Mesenchymal stem cell (in vitro differentiated cells and primary cell): ENCODE data around the gene CTSD.
"Not testable (repeated sequence)": the region's sequence is repeated elsewhere in the genome, so short reads cannot be mapped to it uniquely, and the experiment has no call there.

ENCODE experiments used
- DNase-seq: peaks from one replicate; pipeline ENCODE4 v3.0.0-alpha.2; 2013
- H2AFZ ChIP-seq: one replicate; pipeline ENCODE4 v1.6.1; 2013; ENCODE audit warnings: low read depth, mild to moderate bottlenecking, control low read depth, inconsistent platforms, low read length, moderate library complexity
- H2AK5ac ChIP-seq: 2 replicates; pipeline ENCODE4 v1.6.1; 2013; ENCODE audit warnings: low read length, moderate library complexity, mild to moderate bottlenecking, inconsistent platforms; ENCODE audit not compliant: severe bottlenecking
- H2BK120ac ChIP-seq: one replicate; pipeline ENCODE4 v1.6.1; 2013; ENCODE audit warnings: low read depth, mild to moderate bottlenecking, inconsistent platforms, low read length, moderate library complexity
- H2BK12ac ChIP-seq, 2 experiments: one replicate each; pipeline ENCODE4 v1.6.1; 2013; ENCODE audit warnings: inconsistent platforms in 2 of 2, low read length in 2 of 2, mild to moderate bottlenecking in 2 of 2, moderate library complexity in 2 of 2, control low read depth in 1 of 2
- H2BK15ac ChIP-seq: one replicate; pipeline ENCODE4 v1.6.1; 2013; ENCODE audit warnings: mild to moderate bottlenecking, low read depth, inconsistent platforms; ENCODE audit not compliant: poor library complexity, severe bottlenecking
- H2BK5ac ChIP-seq: 2 replicates; pipeline ENCODE4 v1.6.1; 2013; ENCODE audit warnings: low read depth, mild to moderate bottlenecking, low read length, control low read depth, inconsistent platforms; ENCODE audit not compliant: poor library complexity, severe bottlenecking
- H3K14ac ChIP-seq, 2 experiments: one replicate each; pipeline ENCODE4 v1.6.1; 2013; ENCODE audit warnings: inconsistent platforms in 2 of 2, low read length in 2 of 2, control low read depth in 1 of 2, mild to moderate bottlenecking in 1 of 2, moderate library complexity in 1 of 2
- H3K18ac ChIP-seq, 2 experiments: one replicate each; pipeline ENCODE4 v1.6.1; 2013; ENCODE audit warnings: inconsistent platforms in 2 of 2, low read length in 2 of 2, control low read depth in 1 of 2, low read depth in 1 of 2, mild to moderate bottlenecking in 1 of 2
- H3K23ac ChIP-seq, 2 experiments: one replicate each; pipeline ENCODE4 v1.6.1; 2013; ENCODE audit warnings: inconsistent platforms in 2 of 2, low read length in 2 of 2, mild to moderate bottlenecking in 2 of 2, moderate library complexity in 2 of 2, control low read depth in 1 of 2
- H3K27ac ChIP-seq: 2 replicates; pipeline ENCODE4 v1.5.1; 2013; ENCODE audit warnings: mild to moderate bottlenecking, moderate library complexity, low read length, control low read depth, inconsistent platforms; ENCODE audit not compliant: poor library complexity, severe bottlenecking
- H3K27me3 ChIP-seq, 2 experiments: 2 replicates each; pipeline versions ENCODE4 v1.6.1 to v1.7.0; 2013; ENCODE audit warnings: low read length in 2 of 2, mild to moderate bottlenecking in 2 of 2, moderate library complexity in 2 of 2, control low read depth in 1 of 2, inconsistent platforms in 1 of 2; ENCODE audit not compliant: control insufficient read depth in 1 of 2, insufficient read depth in 1 of 2
- H3K36me3 ChIP-seq, 2 experiments: 2 replicates each; pipeline versions ENCODE4 v1.6.1 to v1.7.0; 2013; ENCODE audit warnings: low read length in 2 of 2, control low read depth in 1 of 2, inconsistent platforms in 1 of 2, low read depth in 1 of 2, mild to moderate bottlenecking in 1 of 2; ENCODE audit not compliant: insufficient read depth in 2 of 2, control insufficient read depth in 1 of 2
- H3K4ac ChIP-seq, 2 experiments: one replicate each; pipeline ENCODE4 v1.6.1; 2013; ENCODE audit warnings: inconsistent platforms in 2 of 2, low read length in 2 of 2, mild to moderate bottlenecking in 2 of 2, moderate library complexity in 2 of 2, control low read depth in 1 of 2, low read depth in 1 of 2
- H3K4me1 ChIP-seq: 2 replicates; pipeline ENCODE4 v1.6.1; 2013; ENCODE audit warnings: low read depth, low read length, control low read depth; ENCODE audit not compliant: control insufficient read depth, insufficient read depth
- H3K4me2 ChIP-seq: 2 replicates; pipeline ENCODE4 v1.6.1; 2013; ENCODE audit warnings: low read length, mild to moderate bottlenecking, inconsistent platforms; ENCODE audit not compliant: poor library complexity, severe bottlenecking
- H3K4me3 ChIP-seq, 2 experiments: 2 replicates each; pipeline versions ENCODE4 v1.5.1 to v1.7.0; 2013; ENCODE audit warnings: low read length in 2 of 2, mild to moderate bottlenecking in 2 of 2, control low read depth in 1 of 2, low read depth in 1 of 2; ENCODE audit not compliant: insufficient read depth in 1 of 2
- H3K79me1 ChIP-seq: replicated peaks from 2 replicates; pipeline ENCODE4 v1.6.1; 2013; ENCODE audit warnings: mild to moderate bottlenecking, control low read depth, low read length, inconsistent platforms; ENCODE audit not compliant: poor library complexity, severe bottlenecking
- H3K9ac ChIP-seq: 2 replicates; pipeline ENCODE4 v1.7.0; 2013; ENCODE audit warnings: mild to moderate bottlenecking, low read length, moderate library complexity
- H3K9me3 ChIP-seq: 2 replicates; pipeline ENCODE4 v1.7.0; 2013; ENCODE audit warnings: mild to moderate bottlenecking, low read length; ENCODE audit not compliant: control insufficient read depth
- H4K8ac ChIP-seq: one replicate; pipeline ENCODE4 v1.6.1; 2013; ENCODE audit warnings: inconsistent platforms, mild to moderate bottlenecking, low read length, moderate library complexity
- H4K91ac ChIP-seq: one replicate; pipeline ENCODE4 v1.6.1; 2013; ENCODE audit warnings: mild to moderate bottlenecking, low read length, inconsistent platforms
- WGBS: methylation state at CpG from one replicate; pipeline ENCODE4 v1.1.7; 2013; ENCODE audit warnings: mixed read lengths; 5-methylcytosine and 5-hydroxymethylcytosine counted together

CTSD gene

DNA sequence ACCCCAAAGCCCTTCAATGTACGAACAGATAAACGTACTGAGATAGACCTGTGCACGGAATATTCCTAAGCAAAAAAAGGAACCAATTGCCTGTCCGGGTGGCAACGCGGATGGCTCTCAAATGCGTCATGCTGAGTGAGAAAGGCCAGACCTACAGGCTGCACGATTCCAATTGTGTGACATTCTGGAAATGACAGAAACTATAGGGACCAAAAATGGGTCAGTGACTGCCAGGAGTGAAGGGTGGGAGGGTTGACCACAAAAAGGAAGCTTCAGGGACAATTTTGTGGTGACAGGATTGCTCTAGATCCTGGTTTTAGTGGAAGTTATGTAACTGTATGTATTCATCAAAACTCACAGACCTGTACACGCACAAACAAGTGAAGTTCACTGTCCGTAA is 47.0 kb upstream of the CTSD start:
- Histone ChIP-seq H3K79me1 (no peaks in the 10 kb centered on the region), H3K4me2 (no peak overlapping the region), H3K14ac (no peak overlapping the region), H3K4me3 (no peak overlapping the region), H3K9me3 (peaks cover 5% of the 10 kb centered on the region), H2AK5ac (no peak overlapping the region), H2BK120ac (no peak overlapping the region), H2BK12ac (no peak overlapping the region), H3K27ac (no peak overlapping the region), H3K36me3 (no peaks in the 10 kb centered on the region), H3K4me1 (no peaks in the 10 kb centered on the region), H3K23ac (no peak overlapping the region), H3K18ac (no peak overlapping the region), H2BK5ac (no peak overlapping the region), H2BK15ac (no peak overlapping the region), H4K91ac (no peak overlapping the region), H3K4ac (no peak overlapping the region), H4K8ac (no peak overlapping the region), H3K27me3 (peaks cover 7 to 54% of the 10 kb centered on the region in 2 experiments), H3K9ac (no peak overlapping the region), H2AFZ (no peak overlapping the region)
- DNase-seq = no peak
- WGBS = 81% methylated on average over 10 of the region's 10 CpGs

DNA sequence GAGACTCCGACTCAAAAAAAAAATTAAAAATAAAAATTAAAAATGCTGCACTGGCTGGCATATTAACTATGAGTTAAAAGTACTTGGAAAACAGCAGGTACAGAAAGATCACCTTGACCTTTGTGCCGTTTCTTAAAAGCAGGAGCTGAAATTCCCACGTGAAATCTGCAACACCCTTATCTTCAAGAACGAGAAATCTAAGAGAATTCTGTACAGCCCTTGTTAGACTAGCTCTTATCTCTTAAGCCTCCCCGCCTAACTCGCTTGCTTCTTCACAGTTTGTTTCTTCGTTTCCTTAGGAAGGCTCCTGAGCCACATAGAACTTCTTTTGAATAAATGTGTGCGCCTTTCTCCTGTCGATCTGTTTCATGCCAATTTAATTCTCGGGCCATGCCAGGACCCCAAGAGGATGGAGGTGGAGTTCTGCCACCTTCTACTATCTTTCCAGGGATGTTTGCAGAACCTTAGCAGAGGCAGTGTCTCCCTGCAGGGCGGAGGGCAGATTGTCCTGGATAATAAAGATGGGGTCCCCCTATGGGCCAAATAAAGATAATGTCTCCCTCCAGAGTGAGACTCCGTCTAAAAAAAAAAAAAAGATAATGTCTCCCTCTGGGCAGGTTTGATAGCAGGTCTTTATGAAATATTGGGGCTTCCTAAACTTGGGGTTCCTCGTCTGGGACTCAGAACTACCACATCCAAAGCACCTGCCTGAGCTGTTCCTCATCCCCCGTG is 43.7 kb upstream of the CTSD start:
- Histone ChIP-seq H2BK5ac (no peak overlapping the region), H3K27me3 (peaks cover 7 to 53% of the 10 kb centered on the region in 2 experiments), H3K18ac (no peak overlapping the region), H3K36me3 (no peaks in the 10 kb centered on the region), H3K4ac (no peak overlapping the region), H3K79me1 (no peaks in the 10 kb centered on the region), H2BK15ac (no peak overlapping the region), H3K4me1 (no peaks in the 10 kb centered on the region), H4K91ac (no peak overlapping the region), H3K14ac (no peak overlapping the region), H3K27ac (no peak overlapping the region), H3K4me3 (no peak overlapping the region), H3K9ac (no peak overlapping the region), H2AK5ac (no peak overlapping the region), H3K23ac (no peak overlapping the region), H3K4me2 (no peak overlapping the region), H2BK12ac (no peak overlapping the region), H2BK120ac (no peak overlapping the region), H3K9me3 (peaks cover 4% of the 10 kb centered on the region), H4K8ac (no peak overlapping the region), H2AFZ (no peak overlapping the region)
- WGBS = 79% methylated on average over 13 of the region's 14 CpGs
- no peak for DNase-seq

DNA sequence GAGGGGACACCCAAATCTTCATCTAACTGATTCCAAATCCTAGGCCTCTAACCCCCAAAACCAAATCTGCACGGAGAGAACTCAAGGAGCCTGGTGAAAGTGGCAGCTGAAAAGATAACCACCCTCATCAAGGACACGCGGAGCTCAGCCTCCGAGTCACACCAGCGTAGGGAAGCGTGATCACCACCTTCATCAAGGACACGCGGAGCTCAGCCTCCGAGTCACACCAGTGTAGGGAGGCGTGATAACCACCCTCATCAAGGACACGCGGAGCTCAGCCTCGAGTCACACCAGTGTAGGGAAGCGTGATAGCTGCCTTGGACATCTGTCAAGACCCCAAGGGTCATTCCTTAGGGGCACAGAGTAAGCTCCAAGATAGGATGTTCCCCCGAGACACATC is 41.8 kb upstream of the CTSD start:
- no peak overlapping the region for H3K4me3 ChIP-seq
- H2BK5ac ChIP-seq = no peak overlapping the region
- no peak overlapping the region for H3K27ac ChIP-seq
- no peak overlapping the region for H2BK15ac ChIP-seq
- DNase-seq = no peak
- no peaks in the 10 kb centered on the region for H3K4me1 ChIP-seq
- H3K14ac ChIP-seq = no peak overlapping the region
- H4K91ac ChIP-seq = no peak overlapping the region
- no peaks in the 10 kb centered on the region for H3K79me1 ChIP-seq
- no peak overlapping the region for H4K8ac ChIP-seq
- no peak overlapping the region for H3K18ac ChIP-seq
- no peak overlapping the region for H2AK5ac ChIP-seq
- H3K9me3 ChIP-seq = no peaks in the 10 kb centered on the region
- H3K36me3 ChIP-seq = no peaks in the 10 kb centered on the region
- H3K4ac ChIP-seq = no peak overlapping the region
- 92% methylated on average over 15 of the region's 15 CpGs for WGBS
- no peak overlapping the region for H2AFZ ChIP-seq
- H3K4me2 ChIP-seq = no peak overlapping the region
- H2BK12ac ChIP-seq = no peak overlapping the region
- H3K27me3 ChIP-seq = peaks cover 7 to 53% of the 10 kb centered on the region in 2 experiments
- no peak overlapping the region for H3K9ac ChIP-seq
- H3K23ac ChIP-seq = no peak overlapping the region
- H2BK120ac ChIP-seq = no peak overlapping the region

DNA sequence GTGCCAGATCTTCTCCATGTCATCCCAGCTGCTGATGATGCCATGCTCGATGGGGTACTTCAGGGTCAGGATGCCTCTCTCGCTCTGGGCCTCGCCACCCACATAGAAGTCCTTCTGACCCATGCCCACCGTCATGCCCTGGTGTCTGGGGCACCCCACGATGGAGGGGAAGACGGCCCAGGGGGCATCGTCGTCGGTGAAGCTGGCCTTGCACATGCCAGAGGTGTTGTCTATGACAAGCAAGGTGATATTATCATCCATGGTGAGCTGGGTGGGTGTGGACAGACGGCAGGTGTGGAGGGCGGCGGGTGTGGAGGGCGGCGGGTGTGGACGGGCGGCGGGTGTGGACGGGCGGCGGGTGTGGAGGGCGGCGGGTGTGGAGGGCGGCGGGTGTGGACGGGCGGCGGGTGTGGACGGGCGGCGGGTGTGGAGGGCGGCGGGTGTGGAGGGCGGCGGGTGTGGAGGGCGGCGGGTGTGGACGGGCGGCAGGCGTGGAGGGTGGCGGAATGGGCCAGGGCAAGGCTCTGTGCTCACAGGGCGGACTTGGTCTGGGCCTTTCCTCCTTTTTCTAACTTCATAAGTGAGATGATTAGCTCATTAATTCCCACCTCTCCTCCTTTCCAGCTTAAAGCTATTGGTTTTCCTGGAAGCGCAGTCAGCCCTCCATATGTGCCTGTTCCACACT is 40.2 kb upstream of the CTSD start:
- H4K8ac ChIP-seq = not testable (repeated sequence)

More for the DNA sequence above, 40.2 kb upstream of the CTSD start:
- not testable (repeated sequence) for H2BK15ac ChIP-seq, H2AFZ ChIP-seq, H3K4me3 ChIP-seq, H2BK5ac ChIP-seq, H3K27ac ChIP-seq, H3K18ac ChIP-seq, H4K91ac ChIP-seq, DNase-seq, H3K4ac ChIP-seq, H3K9ac ChIP-seq, H3K4me1 ChIP-seq, H3K23ac ChIP-seq, H3K36me3 ChIP-seq, H2BK12ac ChIP-seq, H2BK120ac ChIP-seq, H3K4me2 ChIP-seq, H3K14ac ChIP-seq, H2AK5ac ChIP-seq, H3K79me1 ChIP-seq, H3K9me3 ChIP-seq
- H3K27me3 ChIP-seq = peaks cover 7 to 46% of the 10 kb centered on the region in 2 experiments
- WGBS = 95% methylated on average over 15 of the region's 42 CpGs
